ENCODE measurements around the gene EPAS1.

Gene EPAS1

DNA sequence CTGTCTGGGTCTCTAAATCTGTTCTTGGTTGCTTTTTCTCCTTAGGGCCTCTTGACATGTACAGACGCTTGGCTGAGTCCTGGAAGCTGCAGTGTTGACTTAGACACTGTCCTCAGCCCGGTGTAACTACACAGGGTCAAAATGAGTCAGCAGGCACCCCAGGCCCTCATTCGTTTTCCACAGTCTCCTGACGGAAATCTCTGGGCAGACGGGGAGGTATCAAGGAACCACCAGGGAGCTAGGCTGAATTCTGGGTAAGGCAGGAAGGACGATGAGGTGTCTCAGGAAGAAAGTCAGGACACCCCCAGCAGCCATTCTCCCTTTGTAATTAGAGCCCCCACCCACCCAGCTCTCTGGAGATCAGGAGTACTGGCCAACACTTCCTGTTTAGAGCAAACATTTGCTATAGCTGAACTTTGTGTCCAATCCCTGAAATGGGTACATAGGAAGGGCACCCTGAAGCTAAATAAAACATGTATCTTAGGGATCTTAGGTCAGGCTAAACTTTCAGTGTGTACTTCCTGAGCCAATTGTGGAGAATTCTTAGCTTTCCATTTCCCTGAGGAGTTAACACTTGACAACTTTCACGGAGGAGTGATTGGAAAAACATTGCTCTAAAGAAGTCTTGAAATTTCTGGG is 23.9 kb upstream of the EPAS1 start:
- DNase-seq (ENCODE audit: low spot score): no peak

DNA sequence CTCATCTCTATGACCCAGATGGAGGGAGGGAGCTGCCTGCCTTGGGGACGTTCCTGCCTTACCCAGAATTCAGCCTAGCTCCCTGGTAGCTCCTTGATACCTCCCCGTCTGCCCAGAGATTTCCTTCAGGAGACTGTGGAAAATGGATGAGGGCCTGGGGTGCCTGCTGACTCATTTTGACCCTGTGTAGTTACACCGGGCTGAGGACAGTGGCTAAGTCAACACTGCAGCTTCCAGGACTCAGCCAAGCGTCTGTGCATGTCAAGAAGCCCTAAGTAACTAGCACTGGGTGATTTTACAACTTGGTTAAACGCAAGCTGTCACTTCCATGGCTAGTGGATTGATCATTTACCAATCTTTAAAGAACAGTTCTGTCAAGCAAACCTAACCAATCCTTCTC is 23.3 kb upstream of the EPAS1 start:
- DNase-seq (ENCODE audit: low spot score): no peak

GRCh38 chr2:46274586-46274985 is 22.6 kb upstream of the EPAS1 start:
- DNase-seq (ENCODE audit: low spot score): no peak

DNA sequence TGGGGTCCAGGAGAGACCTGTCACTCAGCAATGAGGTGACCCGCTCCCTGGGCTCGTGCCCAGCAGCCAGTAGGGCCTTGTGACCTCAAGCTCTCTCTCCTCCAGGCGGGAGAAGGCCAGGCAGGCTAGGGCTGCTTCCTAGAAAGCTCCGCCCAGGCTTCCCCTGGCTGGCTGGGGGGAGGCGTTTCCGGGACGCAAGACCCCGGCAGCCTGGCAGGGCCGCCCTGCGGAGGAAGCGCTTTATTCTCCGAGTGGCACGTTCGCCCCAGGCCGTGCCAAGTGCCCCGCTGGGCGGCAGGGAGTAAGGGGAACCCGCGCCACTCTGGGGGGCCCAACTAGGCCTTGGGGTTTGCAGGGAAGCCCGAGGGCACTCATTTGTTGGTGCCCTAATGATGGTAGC is 21.2 kb upstream of the EPAS1 start:
- no peak for DNase-seq (ENCODE audit: low spot score)

- DNase-seq (ENCODE audit: low spot score): no peak
Observed at GRCh38 chr2:46276642-46277041, 20.6 kb upstream of the EPAS1 start.

- DNase-seq (ENCODE audit: low spot score): no peak
Observed at GRCh38 chr2:46277431-46278190, 19.6 kb upstream of the EPAS1 start.

DNA sequence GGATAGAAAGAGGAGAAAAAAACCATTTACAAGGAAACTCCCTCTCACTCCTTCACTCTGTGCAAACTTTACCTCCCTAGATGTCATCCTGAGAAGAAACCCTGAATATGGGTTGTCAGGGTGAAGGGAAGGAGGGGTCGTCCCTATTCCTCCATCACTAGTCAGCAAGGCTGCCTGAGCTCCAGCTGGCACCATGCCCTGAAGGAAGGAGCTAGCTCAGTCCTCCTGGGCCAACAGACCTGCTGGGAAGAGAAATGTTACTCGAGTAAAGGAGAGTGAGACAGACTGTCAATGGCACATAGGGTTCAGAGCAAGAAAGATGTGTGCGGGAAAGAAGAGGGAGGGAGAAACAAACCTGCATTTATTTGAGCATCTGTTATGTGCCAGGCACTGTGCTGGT is 18.3 kb upstream of the EPAS1 start:
- no peak for DNase-seq (ENCODE audit: low spot score)

DNA sequence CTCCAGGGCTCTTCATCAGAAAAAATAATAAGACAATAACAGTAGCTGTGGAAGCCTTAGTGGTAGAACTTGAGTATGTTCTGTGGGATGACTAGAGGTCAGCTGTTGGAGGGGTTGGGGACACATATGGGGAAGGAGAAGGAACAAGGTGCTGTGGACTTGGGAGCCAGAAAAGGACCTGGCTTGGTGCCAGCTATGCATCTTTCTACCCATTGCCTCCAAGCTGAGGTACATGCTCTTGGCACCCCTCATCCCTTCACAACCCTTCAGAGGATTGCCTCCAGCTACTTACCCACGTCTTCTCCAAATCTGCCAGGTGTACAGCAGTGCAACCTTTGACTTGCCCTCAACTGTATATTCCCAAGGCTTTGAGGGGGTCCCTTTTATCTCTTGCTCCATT is 15.3 kb upstream of the EPAS1 start:
- no peak for DNase-seq (ENCODE audit: low spot score)

- no peak for DNase-seq (ENCODE audit: low spot score)
Observed at GRCh38 chr2:46283693-46284092, 13.5 kb upstream of the EPAS1 start.

DNA sequence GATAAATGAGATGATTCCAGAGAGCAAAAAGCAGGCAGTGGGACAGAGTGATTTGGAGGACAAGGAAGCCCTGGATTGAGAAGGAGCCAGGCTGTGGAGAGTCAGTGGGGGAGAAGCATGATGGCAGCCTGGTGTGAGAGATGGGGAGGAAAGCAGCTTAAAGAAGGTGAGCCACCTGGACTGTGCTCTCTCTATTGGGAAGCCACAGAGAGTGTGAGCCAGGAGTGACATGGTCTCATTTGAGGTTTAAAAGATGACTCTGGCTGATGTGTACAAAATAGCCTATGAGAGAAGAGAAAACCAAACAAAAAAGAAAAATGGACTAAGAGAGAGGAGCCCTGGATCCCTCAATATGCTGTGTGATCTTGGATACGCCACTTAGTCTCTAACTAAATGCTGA is 12.9 kb upstream of the EPAS1 start:
- DNase-seq (ENCODE audit: low spot score): no peak

GRCh38 chr2:46284796-46285195 is 12.4 kb upstream of the EPAS1 start:
- no peak for DNase-seq (ENCODE audit: low spot score)

DNA sequence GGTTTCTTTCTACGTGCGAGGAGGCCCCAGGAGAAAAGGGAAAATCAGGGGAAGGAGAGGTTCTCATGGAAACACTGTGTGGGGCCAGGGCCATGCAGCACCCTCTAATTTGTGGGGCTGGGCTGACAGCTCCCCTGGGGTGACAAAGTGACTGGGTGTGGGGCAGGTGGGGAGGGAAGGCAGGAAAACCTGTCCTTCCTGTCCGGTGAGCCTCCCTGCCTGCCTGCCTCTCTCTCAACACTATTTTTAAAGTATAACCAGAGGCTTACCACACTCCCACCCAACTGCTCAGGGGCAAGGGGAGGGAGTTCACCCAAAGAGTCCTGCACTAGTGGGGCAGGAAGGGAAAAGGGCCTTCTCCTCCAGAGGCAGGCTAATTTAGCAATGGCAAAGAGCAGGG is 10.5 kb upstream of the EPAS1 start:
- DNase-seq (ENCODE audit: low spot score): no peak

DNA sequence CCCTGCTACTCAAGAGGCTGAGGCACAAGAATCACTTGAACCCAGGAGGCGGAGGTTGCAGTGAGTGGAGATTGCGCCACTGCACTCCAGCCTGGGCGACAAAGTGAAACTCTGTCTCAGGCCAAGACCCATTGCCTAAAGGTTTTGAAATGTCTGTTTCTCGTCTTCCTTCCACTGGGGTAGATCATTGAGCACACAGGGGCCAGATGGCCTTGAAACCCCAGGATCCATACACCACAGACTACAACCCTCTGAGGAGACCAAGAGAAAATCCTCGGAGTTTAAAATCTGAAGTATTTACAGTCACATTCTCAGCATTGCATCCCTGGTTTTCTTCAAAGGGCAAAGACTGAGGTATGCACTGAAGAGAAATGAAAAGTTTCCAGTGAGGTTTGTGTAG is 7.1 kb upstream of the EPAS1 start:
- DNase-seq (ENCODE audit: low spot score): no peak

DNA sequence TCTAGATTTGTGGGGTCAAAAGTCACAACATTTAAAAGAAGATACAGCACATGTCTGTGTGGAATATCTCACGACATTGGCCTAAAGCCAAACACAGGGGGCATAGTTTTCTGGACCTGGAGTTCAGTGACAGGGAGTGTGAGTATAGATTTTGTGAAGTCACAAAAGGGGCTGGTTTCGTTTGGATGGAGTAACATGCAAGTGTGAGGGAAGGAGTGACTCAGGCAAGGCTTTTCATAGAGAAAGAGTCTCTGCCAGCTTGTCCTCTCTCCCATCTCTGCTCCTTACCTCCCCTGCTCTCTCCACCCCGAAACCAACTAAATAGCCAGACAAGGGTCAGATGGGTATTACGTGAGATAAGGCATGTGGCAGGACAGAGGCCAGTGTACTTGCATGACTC is 3.7 kb upstream of the EPAS1 start:
- no peak for DNase-seq (ENCODE audit: low spot score)

GRCh38 chr2:46294176-46294836 is 2.9 kb upstream of the EPAS1 start:
- no peak for DNase-seq (ENCODE audit: low spot score)

DNA sequence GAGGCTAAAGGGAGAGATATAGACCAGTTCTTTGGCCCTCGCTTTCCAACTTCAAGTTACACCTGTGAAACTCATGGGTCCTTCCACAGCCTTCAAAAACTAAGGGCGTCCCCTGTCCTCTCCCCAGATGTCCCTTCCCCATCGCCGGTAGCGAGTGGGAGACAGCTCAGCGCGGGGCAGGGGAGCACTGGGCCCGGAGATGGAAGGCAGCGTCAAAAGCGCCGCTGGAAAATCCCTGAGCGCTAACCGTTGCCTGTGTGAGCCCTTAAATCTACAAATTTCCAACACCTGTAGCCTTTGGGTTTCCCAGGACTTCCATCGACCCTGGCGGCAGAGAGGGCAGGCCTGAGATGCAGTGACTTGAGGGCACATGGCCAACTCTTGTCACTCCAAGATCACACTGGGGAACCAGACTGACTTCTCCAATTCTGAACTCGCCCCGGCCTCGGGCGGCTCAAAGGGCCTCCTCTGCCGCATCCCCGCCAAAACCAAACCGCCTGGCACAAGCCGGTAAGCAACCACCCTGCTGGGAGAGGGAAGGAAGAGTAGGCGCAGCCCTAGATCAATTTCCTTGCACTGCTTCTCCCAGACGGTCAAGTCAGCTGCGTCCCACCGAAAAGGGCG is 879 bp upstream of the EPAS1 start:
- DNase-seq (ENCODE audit: low spot score): no peak

GRCh38 chr2:46297546-46298271 is 502 bp downstream of the EPAS1 start:
- peak; percentile 62 for DNase-seq (ENCODE audit: low spot score)

- DNase-seq (ENCODE audit: low spot score): no peak
Observed at GRCh38 chr2:46298272-46298521, 990 bp downstream of the EPAS1 start.

DNA sequence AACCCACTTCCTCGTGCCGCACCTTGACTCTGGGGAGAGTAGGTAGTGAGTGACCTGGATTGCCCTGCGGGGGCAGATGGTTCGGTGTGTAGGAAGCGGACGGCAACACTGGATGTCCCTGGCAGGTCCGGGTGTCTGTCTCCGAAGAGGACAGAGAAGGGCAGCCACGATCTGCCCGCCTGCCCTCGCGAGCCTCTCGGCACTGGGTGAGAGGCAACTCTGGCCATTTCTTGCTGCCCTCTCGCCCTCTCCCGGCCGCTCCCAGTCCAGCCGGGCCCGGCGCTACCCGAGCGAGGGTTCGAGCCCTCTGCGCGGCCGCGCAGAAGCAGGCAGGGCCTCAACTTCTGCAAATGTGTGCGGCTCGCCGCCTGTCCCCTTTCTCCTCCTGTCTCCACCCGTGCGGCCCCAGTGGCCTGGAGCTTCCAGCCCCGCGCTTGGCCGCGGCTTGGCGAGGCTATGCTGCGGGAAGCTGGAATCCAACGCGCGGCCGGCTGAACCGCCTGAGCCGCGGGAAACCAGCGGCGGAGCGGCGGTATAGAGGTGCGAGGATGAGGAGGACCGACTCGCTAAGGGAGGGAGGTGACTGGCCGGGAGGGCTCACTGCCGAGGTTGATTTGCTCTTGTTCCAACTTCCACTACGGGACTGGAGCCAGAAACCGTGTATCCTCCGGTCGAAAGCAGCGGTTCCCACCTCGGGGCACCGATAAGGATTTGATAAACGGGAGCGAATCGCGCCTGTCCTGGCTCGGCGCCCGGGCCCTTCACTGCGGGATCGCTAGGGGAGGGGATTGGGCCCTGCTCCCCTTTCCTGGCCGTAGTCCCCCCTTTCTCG is 1.5 kb downstream of the EPAS1 start:
- DNase-seq (ENCODE audit: low spot score): no peak

- no peak for DNase-seq (ENCODE audit: low spot score)
Observed at GRCh38 chr2:46299365-46300263, 2.4 kb downstream of the EPAS1 start.

DNA sequence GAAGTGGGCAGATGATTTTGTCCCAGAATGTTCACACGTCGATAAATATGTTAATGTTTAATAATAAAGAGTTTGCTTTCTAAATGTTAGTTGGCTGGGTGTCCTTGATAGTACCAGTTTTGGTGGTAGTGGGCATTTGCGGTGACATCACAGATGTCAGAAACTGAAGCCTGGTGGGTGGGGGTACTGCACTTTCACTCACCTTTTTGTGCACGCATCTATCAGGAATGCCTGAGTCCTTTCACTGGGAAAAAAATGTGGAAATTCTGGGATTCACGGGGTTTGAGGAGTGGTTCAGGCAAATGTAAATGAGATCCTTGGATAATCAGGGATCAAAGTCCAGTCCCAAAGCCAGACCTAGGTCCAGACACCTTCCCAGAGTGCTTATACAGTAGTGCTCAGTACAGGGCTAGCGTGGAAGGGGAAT is 3.2 kb downstream of the EPAS1 start:
- DNase-seq (ENCODE audit: low spot score): no peak
